ENCODE data around the gene NPTX1.

NPTX1 gene

DNA sequence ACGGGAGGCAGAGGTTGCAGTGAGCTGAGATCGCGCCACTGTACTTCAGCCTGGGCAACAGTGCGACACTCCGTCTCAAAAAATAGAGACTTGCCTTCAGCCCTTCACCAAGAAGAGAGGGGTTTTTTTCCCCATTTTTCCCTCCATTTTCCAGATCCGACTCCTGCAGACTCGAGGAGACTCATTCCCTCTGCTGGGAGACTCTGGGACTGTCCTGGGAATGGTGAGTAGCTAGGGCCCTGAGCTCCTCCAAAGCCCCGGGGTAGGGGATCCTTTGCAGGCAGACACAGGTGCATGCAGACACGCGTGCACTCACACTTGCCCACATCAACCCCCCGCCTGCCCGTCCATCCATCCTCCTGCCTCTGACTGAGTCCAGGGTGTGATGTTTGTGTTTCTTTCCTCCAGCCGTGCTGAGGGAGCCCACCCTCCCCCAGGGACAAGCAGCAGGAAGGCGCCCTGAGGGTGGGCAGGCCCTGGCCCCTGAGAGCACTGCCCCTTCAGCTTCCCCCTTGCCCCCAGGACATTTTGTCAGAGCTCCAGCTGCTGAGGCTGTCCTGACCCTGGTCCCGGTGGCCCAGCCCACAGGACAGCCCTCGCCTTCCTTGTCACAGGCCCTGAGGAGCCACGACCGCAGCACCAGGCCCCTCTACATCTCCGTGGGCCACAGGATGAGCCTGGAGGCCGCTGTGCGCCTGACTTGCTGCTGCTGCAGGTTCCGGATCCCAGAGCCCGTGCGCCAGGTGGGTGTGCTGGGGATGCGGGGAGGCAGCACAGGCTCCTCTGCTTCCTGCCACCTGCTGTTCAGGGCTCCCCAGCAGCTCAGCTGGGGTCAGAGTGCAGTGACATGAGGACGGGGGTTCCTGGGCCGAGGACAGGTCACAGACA, 51.3 kb downstream of the NPTX1 start:
- DNase-seq = no peak

DNA sequence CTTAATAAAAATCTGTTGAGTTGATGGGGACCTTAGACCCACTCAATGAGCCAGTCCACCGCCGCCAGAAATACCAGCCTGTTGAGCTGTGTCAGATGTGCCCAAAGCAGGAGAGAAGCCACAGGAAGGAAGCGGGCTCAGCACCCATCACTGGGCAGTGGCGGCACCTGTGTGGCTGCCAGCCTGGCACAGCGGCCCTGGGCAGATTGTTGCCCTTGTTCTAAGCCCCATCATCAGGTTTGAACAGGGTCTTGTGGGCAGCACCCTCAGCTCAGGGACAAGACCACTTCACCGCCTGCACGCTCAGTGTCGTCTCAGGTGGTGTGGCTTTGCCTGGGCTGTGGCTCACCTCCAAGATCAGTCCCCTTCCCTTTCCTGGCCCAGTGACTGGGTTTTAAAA, 52.1 kb downstream of the NPTX1 start:
- DNase-seq = no peak

DNA sequence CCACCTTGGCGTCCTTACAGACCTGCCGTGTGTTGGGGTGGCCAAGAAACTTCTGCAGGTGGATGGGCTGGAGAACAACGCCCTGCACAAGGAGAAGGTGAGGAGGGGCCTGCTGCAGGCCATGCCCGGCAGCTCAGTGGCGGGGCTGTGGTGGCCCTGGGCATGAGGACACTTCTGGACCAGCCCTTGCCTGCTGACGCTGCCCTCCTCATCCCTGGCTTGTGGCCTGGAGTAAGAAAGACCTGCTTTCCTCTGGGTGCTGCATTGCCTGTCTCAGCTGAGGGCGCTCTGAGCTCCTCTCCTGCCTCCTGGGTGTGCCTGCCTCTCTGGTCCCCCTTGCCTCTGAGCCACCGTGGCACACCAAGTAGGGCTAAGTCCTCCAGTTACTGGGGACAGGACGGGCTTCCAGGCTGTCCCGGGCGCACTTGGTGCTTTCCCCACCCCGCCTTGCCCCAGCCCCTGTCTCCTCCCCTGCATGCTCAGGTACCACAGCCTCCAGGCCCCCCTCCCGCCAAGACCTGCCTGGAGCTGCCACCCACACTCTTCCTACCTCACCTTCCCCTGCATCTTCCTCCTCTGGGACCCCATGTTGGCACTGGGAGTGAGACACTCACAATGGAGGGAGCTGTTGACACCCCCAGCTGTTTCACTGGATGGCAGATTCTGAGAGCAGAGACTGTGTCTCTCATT, 52.7 kb downstream of the NPTX1 start:
- DNase-seq = no peak

DNA sequence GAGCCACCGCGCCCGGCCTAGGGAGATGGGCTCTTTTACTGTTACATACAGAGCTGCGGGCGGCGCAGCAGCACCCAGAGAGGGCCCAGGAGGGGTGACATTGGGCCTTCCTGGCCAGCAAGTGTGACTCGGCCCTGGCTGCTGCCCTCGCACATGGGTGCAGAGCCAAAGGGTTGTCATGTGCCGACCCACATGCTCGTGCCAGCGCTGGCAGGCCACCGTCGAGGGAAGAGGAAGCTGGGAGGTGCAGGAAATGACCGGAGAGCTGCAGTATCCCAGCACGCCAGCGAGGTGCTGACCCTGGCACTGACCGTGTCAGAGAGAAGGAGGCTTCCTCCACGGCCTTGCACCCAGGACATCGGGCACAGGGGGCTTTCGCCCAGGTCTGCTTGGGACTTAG, 53.4 kb downstream of the NPTX1 start:
- no peak for DNase-seq

DNA sequence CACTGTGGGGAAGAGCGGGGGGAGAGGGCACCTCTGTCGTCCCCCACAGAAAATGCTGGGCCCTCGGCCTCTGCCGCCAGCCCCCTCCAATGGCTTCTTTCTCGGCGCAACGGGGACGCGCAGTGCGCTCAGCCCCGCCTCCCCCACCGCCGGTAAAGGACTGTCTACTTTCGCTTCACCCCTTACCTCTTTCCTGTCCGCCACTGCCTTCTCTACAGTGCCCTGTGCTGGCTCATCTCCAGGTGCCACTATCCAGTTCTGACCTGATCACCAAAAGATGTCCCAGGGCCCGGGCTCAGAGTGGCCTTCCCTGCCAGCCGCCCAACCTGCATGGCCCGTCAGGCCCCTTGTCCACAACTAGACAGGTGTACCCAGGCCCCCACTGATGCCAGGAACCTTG, 54.1 kb downstream of the NPTX1 start:
- no peak for DNase-seq

DNA sequence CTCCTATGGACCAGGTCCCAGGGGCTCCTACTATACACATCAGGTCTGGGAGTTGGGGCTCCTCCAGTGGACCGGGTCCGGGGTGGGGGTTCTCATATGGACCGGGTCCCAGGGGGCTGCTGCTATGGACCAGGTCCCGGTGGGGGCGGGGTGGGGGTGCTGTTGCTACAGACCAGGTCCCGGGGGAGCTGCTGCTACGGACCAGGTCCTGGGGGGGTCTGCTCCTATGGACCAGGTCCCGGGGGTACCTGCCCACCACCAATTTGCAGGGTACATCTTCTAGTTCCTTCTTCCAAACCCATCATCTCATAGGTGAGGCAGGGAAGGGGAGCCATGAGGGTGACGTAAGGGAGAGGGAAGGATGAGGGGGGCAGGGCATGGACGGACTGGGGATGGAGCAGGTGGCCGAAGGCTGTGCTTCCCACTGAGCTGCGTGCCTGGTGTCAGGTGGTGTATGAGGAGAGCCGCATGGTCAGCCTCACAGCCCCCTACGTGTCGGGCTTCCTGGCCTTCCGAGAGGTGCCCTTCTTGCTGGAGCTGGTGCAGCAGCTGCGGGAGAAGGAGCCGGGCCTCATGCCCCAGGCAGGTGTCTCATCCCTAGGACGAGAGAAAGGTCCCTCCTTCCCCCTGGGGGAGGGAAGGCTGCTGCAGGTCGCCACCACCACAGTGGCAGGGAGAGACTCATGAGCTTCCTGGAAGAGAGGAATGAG, 54.9 kb downstream of the NPTX1 start:
- DNase-seq = no peak

DNA sequence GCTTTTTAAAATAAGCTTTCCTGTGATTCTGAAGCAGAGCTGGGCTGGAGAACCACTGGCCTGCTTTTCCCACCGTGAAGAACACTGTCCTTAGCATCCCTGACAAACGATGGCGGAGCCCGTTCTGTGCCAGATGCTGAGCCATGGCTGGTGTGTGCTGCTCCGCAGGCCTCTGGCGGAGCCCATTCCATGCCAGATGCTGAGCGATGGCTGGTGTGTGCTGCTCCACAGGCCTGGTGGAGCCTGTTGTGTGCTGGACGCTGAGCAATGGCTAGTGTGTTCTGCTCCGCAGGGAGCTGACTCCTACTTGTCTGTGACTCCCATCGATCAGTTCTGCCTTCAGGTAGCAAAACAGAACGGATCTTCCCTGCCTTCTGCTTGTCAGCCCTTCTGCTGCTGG, 57.2 kb downstream of the NPTX1 start:
- no peak for DNase-seq

DNA sequence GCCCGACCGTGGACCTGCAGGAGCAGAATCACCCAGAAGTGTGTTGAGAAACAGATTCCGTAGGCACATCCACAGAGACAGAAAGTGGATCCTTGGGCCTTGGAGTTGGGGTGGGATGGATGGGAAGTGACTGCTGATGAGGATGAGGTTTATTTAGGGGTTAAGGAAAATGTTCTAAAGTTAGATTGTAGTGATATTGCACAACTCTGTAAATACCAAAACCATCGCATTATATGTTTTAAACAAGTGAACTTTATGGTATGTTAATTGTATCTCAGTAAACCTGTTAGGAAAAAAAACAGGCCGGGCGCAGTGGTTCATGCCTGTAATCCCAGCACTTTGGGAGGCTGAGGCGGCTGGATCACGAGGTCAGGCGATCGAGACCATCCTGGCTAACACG, 57.8 kb downstream of the NPTX1 start:
- no peak for DNase-seq
